Smooth muscle cell (in vitro differentiated cells): Measurements from ENCODE around the gene CITED4. TPM values are rescaled to one million over a fixed set of nuclear protein-coding genes. Genes with fewer than 3 reads are reported as not detected.

Experiments used
- DNase-seq: peaks from one replicate; lab custom pipeline; 2025; ENCODE audit not compliant: unreplicated experiment; lab: John Stamatoyannopoulos, UW
- H2AFZ ChIP-seq: fragments of 200-600 bp; sonication (generic); 2 replicates; pipeline ENCODE4 v1.6.0; 2016; ENCODE audit warnings: antibody characterized with exemption, low read depth, mild to moderate bottlenecking
- H3F3A ChIP-seq: fragments of 200-600 bp; sonication (generic); 2 replicates; pipeline ENCODE4 v1.6.0; 2017; ENCODE audit warnings: antibody characterized with exemption, low read depth
- H3K27ac ChIP-seq: fragments of 200-600 bp; sonication (generic); 2 replicates; pipeline ENCODE4 v1.5.1; 2016; ENCODE audit warnings: low read depth, mild to moderate bottlenecking
- H3K27me3 ChIP-seq: fragments of 200-600 bp; sonication (generic); 2 replicates; pipeline ENCODE4 v1.6.1; 2016; ENCODE audit warnings: low read depth, mild to moderate bottlenecking
- H3K36me3 ChIP-seq: fragments of 200-600 bp; sonication (generic); 2 replicates; pipeline ENCODE4 v1.5.1; 2016; ENCODE audit warnings: low read depth
- H3K4me1 ChIP-seq: fragments of 200-600 bp; sonication (generic); 2 replicates; pipeline ENCODE4 v1.5.1; 2016; ENCODE audit warnings: low read depth
- H3K4me2 ChIP-seq: fragments of 200-600 bp; sonication (generic); 2 replicates; pipeline ENCODE4 v1.6.0; 2016; ENCODE audit warnings: mild to moderate bottlenecking
- H3K4me3 ChIP-seq: fragments of 200-600 bp; sonication (generic); 2 replicates; pipeline ENCODE4 v1.5.1; 2016; ENCODE audit warnings: mild to moderate bottlenecking
- H3K79me2 ChIP-seq: fragments of 200-600 bp; sonication (generic); 2 replicates; pipeline ENCODE4 v1.6.0; 2016; ENCODE audit warnings: low read depth, mild to moderate bottlenecking
- H3K9ac ChIP-seq: fragments of 200-600 bp; sonication (generic); 2 replicates; pipeline ENCODE4 v1.6.0; 2016; ENCODE audit warnings: low read depth
- H3K9me3 ChIP-seq: fragments of 200-600 bp; sonication (generic); replicated peaks from 2 replicates; pipeline ENCODE4 v1.5.1; 2016; ENCODE audit warnings: low read depth
- H4K20me1 ChIP-seq: fragments of 200-600 bp; sonication (generic); 2 replicates; pipeline ENCODE4 v1.6.0; 2016; ENCODE audit warnings: low read depth
- WGBS: methylation state at CpG from one replicate; pipeline ENCODE4 v1.1.7; 2016; ENCODE audit warnings: low lambda C conversion rate; 5-methylcytosine and 5-hydroxymethylcytosine counted together
- polyA plus RNA-seq: library from polyadenylated mRNA; unstranded; fragments of >200 nt; fragmentation: Nextera tagmentation; extraction: Ambion mirVana; gene quantifications from 2 replicates; pipeline ENCODE4 v1.2.1, GENCODE V29; 2016
- total RNA-seq: library from RNA; depleted of rRNA; stranded (reverse); fragments of >200 nt; gene quantifications from 2 replicates; pipeline ENCODE4 v1.2.3, GENCODE V29; 2014
- TF ChIP-seq, protein P1 (sequence below): fragments of 200-600 bp; sonication (generic); IDR thresholded peaks from 2 replicates; pipeline ENCODE4 v1.5.1; 2017; ENCODE audit warnings: borderline replicate concordance, mild to moderate bottlenecking, antibody characterized with exemption; ENCODE audit not compliant: insufficient read depth, poor library complexity, severe bottlenecking

CITED4 gene
- total and polyA plus RNA-seq, 2 experiments from 2014 or later = 5.5 to 10.7 TPM

DNA sequence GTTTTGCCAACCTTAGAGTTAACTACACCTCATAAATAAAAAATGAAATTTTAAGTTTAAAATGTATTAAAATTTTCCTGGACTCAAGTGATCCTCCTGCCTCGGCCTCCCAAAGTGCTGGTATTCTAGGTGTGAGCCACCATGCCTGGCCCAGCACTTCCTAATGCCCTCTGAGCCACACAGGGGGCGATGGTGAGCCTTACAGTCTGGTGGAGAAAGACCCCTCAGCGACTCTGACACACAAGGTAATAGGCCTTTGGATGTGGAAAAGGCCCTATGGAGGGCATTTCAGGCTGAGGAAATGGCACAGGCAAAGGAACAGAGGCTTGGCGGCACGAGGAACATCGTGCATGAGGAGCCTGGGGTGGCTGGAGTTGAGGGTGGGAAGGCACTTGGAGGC is 6.7 kb downstream of the CITED4 start:
- H4K20me1 ChIP-seq = no peaks in the 10 kb centered on the region
- H3K4me3 ChIP-seq = no peak overlapping the region
- H3K27me3 ChIP-seq = peaks cover 22% of the 10 kb centered on the region
- no peaks in the 10 kb centered on the region for H3K36me3 ChIP-seq
- no peak overlapping the region for H3K9ac ChIP-seq
- no peaks in the 10 kb centered on the region for H3F3A ChIP-seq
- no peak for DNase-seq
- no peak overlapping the region for H3K4me2 ChIP-seq
- no peak overlapping the region for H3K27ac ChIP-seq
- WGBS = 74% methylated on average over 6 of the region's 6 CpGs
- no peaks in the 10 kb centered on the region for H3K79me2 ChIP-seq
- no peaks in the 10 kb centered on the region for H3K9me3 ChIP-seq
- no peaks in the 10 kb centered on the region for H3K4me1 ChIP-seq
- no peak overlapping the region for H2AFZ ChIP-seq
- TF ChIP-seq, protein P1, sequence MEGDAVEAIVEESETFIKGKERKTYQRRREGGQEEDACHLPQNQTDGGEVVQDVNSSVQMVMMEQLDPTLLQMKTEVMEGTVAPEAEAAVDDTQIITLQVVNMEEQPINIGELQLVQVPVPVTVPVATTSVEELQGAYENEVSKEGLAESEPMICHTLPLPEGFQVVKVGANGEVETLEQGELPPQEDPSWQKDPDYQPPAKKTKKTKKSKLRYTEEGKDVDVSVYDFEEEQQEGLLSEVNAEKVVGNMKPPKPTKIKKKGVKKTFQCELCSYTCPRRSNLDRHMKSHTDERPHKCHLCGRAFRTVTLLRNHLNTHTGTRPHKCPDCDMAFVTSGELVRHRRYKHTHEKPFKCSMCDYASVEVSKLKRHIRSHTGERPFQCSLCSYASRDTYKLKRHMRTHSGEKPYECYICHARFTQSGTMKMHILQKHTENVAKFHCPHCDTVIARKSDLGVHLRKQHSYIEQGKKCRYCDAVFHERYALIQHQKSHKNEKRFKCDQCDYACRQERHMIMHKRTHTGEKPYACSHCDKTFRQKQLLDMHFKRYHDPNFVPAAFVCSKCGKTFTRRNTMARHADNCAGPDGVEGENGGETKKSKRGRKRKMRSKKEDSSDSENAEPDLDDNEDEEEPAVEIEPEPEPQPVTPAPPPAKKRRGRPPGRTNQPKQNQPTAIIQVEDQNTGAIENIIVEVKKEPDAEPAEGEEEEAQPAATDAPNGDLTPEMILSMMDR = peak; percentile 22

DNA sequence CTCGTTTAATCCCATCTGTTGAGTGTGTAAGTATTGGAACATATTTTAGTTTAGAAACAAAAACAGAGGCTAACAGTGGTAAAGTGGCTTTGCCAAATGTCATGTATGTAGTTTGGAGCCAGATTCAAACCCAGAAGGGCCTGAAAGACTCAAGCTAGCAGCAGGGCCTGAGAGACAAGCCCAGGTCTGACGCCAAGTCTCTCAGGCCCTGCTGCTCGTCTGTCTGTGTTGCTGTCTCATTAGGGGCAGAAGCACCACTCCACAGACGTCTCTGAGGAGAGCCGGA is 8.3 kb downstream of the CITED4 start:
- DNase-seq = no peak
- H3K9me3 ChIP-seq = no peaks in the 10 kb centered on the region
- no peaks in the 10 kb centered on the region for H3K4me1 ChIP-seq
- H3K27ac ChIP-seq = no peak overlapping the region
- H3K9ac ChIP-seq = no peak overlapping the region
- H2AFZ ChIP-seq = no peak overlapping the region
- H4K20me1 ChIP-seq = no peaks in the 10 kb centered on the region
- H3K4me2 ChIP-seq = no peak overlapping the region
- TF ChIP-seq, protein P1 = no peak
- H3K36me3 ChIP-seq = no peaks in the 10 kb centered on the region
- H3K4me3 ChIP-seq = no peak overlapping the region
- peaks cover 10% of the 10 kb centered on the region for H3K27me3 ChIP-seq
- WGBS = 81% methylated on average over 5 of the region's 5 CpGs
- no peaks in the 10 kb centered on the region for H3F3A ChIP-seq
- H3K79me2 ChIP-seq = no peaks in the 10 kb centered on the region

DNA sequence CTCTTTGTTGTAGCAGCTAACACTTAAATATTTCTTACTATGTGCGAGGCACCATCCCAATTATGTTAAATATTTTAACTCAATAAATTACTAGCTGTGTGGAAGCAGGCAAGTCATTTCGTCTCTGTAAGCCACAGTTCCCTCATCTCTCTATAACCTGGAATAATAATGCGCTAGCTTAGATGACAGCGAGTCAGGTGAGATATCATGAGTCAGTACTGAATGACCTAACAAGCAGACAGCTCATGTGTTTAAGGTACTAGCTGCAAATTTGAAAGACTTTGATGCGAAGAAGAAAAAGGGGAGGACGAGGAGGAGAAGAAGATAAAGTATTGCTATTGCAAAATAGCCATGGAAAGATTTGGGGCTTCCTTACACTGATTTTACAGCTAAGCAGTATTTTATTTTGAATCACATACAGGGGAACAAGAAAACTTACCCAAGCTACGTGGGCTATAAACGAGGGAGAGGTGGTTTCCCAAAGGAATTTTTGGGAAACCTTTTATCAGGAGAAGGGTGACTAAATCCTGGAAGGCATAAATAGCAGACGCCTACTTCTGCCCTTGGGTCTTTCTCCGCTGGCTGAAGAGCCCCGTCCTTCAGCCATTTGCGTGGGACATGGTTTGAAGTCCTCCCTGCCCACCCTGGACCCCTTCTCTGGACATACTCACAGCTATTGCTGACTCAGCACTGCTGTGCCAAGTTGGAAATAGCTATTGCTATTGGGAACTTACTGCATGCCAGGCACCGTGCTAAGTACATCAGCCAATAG is 8.9 kb downstream of the CITED4 start:
- Histone ChIP-seq H3K27me3 (peaks cover 5% of the 10 kb centered on the region), H3F3A (no peaks in the 10 kb centered on the region), H4K20me1 (no peaks in the 10 kb centered on the region), H3K4me2 (no peak overlapping the region), H3K79me2 (no peaks in the 10 kb centered on the region), H3K4me3 (no peak overlapping the region), H2AFZ (no peak overlapping the region), H3K9ac (no peak overlapping the region), H3K27ac (no peak overlapping the region), H3K9me3 (no peaks in the 10 kb centered on the region), H3K36me3 (no peaks in the 10 kb centered on the region), H3K4me1 (no peaks in the 10 kb centered on the region)
- TF ChIP-seq, protein P1 = no peak
- WGBS = 66% methylated on average over 13 of the region's 13 CpGs
- no peak for DNase-seq

DNA sequence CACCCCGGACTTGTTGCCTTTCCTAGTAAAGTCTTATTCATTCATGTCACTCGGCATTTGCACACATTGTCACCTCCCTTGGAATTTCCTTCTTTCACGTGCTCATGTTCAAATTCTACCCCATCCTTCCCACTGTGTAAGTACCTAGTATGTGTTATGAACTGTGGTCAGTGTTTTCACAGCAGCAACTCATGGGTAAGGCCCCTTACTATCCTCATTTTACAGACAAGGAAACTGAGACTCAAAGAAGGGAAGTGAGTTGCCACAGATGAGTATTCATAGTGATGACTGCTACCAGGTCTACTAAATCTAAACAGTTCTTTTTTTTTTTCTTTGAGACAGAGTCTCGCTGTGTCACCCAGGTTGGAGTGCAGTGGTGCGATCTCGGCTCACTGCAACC is 10.5 kb downstream of the CITED4 start:
- Histone ChIP-seq H3K36me3 (no peaks in the 10 kb centered on the region), H3K27ac (no peak overlapping the region), H3K4me2 (no peak overlapping the region), H3K9ac (no peak overlapping the region), H3K9me3 (no peaks in the 10 kb centered on the region), H3F3A (no peaks in the 10 kb centered on the region), H4K20me1 (no peaks in the 10 kb centered on the region), H3K4me1 (no peaks in the 10 kb centered on the region), H3K27me3 (no peaks in the 10 kb centered on the region), H2AFZ (no peak overlapping the region), H3K4me3 (no peak overlapping the region), H3K79me2 (no peaks in the 10 kb centered on the region)
- no peak for DNase-seq
- TF ChIP-seq, protein P1 = no peak
- 93% methylated on average over 6 of the region's 6 CpGs for WGBS
